Subcutaneous abdominal adipose tissue (tissue), 5 donors: ENCODE results near the gene FCGBP.
"Not testable (repeated sequence)": the region's sequence is repeated elsewhere in the genome, so short reads cannot be mapped to it uniquely, and the experiment has no call there.

Source experiments
- H3K27ac ChIP-seq: one replicate; pipeline ENCODE4 v1.7.0; 2013; ENCODE audit warnings: low read depth, mild to moderate bottlenecking, inconsistent platforms, low read length, moderate library complexity
- H3K27me3 ChIP-seq, 5 donors: one replicate each; pipeline ENCODE4 v1.7.0; 2013; ENCODE audit warnings: low read length in 5 of 5, inconsistent platforms in 1 of 5; ENCODE audit not compliant: control insufficient read depth in 5 of 5, insufficient read depth in 4 of 5
- H3K36me3 ChIP-seq, 5 donors: one replicate each; pipeline ENCODE4 v1.7.0; 2013; ENCODE audit warnings: low read length in 5 of 5; ENCODE audit not compliant: control insufficient read depth in 5 of 5, insufficient read depth in 5 of 5
- H3K4me1 ChIP-seq, 5 donors: one replicate each; pipeline ENCODE4 v1.7.0; 2013; ENCODE audit warnings: low read length in 5 of 5, mild to moderate bottlenecking in 3 of 5, moderate library complexity in 1 of 5; ENCODE audit not compliant: control insufficient read depth in 5 of 5, insufficient read depth in 5 of 5
- H3K4me3 ChIP-seq, 5 donors: one replicate each; pipeline ENCODE4 v1.7.0; 2013; ENCODE audit warnings: low read length in 5 of 5, low read depth in 1 of 5
- H3K9ac ChIP-seq, 5 donors: one replicate each; pipeline ENCODE4 v1.7.0; 2013; ENCODE audit warnings: low read length in 5 of 5, mild to moderate bottlenecking in 4 of 5, moderate library complexity in 3 of 5
- H3K9me3 ChIP-seq, 5 donors: one replicate each; pipeline ENCODE4 v1.7.0; 2013; ENCODE audit warnings: low read length in 5 of 5; ENCODE audit not compliant: control insufficient read depth in 5 of 5
- donor health status: healthy.
- donor health status: healthy.
- donor health status: healthy.
- donor health status: healthy.
- donor health status: healthy.

The FCGBP gene

GRCh38 chr19:39885821-39886554 lies 48.4 kb downstream of the FCGBP start:
- H3K9ac ChIP-seq, H3K36me3 ChIP-seq, H3K27ac ChIP-seq, H3K4me3 ChIP-seq, H3K27me3 ChIP-seq, H3K9me3 ChIP-seq, H3K4me1 ChIP-seq: not testable (repeated sequence)

DNA sequence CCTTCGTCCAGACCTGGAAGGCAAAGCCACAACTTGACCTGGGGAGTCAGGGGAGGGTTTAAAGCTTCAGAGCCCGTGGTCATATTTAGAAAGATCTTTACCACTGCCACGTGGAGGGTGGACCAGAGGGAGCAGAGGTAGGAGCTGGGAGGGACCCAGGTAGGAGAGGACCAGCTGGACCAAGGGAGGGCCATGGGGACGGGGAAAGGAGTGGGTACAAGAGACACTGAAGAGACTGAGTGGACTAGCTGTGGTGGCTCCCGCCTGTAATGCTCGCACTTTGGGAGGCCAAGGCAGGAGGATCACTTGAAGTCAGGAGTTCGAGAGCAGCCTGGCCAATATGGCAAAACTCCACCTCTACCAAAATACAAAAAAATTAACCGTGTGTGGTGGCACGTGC lies 49.7 kb downstream of the FCGBP start:
- H3K27ac ChIP-seq, H3K4me3 ChIP-seq, H3K27me3 ChIP-seq, H3K4me1 ChIP-seq, H3K36me3 ChIP-seq, H3K9ac ChIP-seq, H3K9me3 ChIP-seq: not testable (repeated sequence)
